ENCODE measurements around the gene PLA2G6. TPM values are rescaled to one million over a fixed set of nuclear protein-coding genes. Genes with fewer than 3 reads are reported as not detected.
A peak's percentile ranks its signal among the peaks of the same experiment; 100 is the strongest.

PLA2G6 gene
- total and polyA plus RNA-seq, 9 of the 15 experiments (the other 6 are each of a cell fraction or from before 2014, with no cell fraction given) = 0.11 to 12.2 (median 9.7) TPM

GRCh38 chr22:38181453-38182200 lies at the start of gene PLA2G6 (continued):
- TF ChIP-seq TOE1 (IDR thresholded peaks at IDR 0.05; ENCODE audit: borderline replicate concordance) = no peak; the same call in 1 of the 2 replicates
- no peak for TF ChIP-seq TOE1 (CRISPR knock-in tag; IDR thresholded peaks at IDR 0.05; ENCODE audit: borderline replicate concordance, low read depth)
- TF ChIP-seq ELF2 (CRISPR knock-in tag; IDR thresholded peaks at IDR 0.05) = no peak
- no peak for TF ChIP-seq HEY1 (CRISPR knock-in tag; IDR thresholded peaks at IDR 0.05; ENCODE audit: borderline replicate concordance)
- TF ChIP-seq MLX (CRISPR knock-in tag; conservative IDR thresholded peaks at IDR 0.05) = no peak
- no peak for TF ChIP-seq FOXK1 (CRISPR knock-in tag; IDR thresholded peaks at IDR 0.05; ENCODE audit: borderline replicate concordance)
- no peak for TF ChIP-seq PPARD (CRISPR knock-in tag; IDR thresholded peaks at IDR 0.05)
- peak; percentile 96 for TF ChIP-seq ELF1 (tag; IDR thresholded peaks at IDR 0.05)
- TF ChIP-seq ZBTB7A (IDR thresholded peaks at IDR 0.05; ENCODE audit: borderline replicate concordance, control insufficient read depth, low read depth, low read length) = peak; percentile 88
- peak in 1 of 2 experiments; percentile 33; a peak in 2 of 4 replicates for TF ChIP-seq ZNF639 (CRISPR knock-in tag; conservative IDR thresholded peaks at IDR 0.05 in 1 of 2, IDR thresholded peaks at IDR 0.05 in 1 of 2)
- TF ChIP-seq DIDO1 (tag; IDR thresholded peaks at IDR 0.05; ENCODE audit: low read depth) = no peak
- TF ChIP-seq CCNT2 (IDR thresholded peaks at IDR 0.05; ENCODE audit: borderline replicate concordance, extremely low read depth, insufficient read length, low read depth, low read length) = no peak
- peak; percentile 3 for TF ChIP-seq TBP (optimal IDR thresholded peaks at IDR 0.05; ENCODE audit: low read depth, low read length)
- TF ChIP-seq LEF1 (IDR thresholded peaks at IDR 0.05) = no peak
- TF ChIP-seq ZFP91 (CRISPR knock-in tag; IDR thresholded peaks at IDR 0.05) = no peak
- no peak for TF ChIP-seq ZFP36 (IDR thresholded peaks at IDR 0.05; ENCODE audit: low read depth, low read length, partially characterized antibody)
- TF ChIP-seq THAP7 (CRISPR knock-in tag; IDR thresholded peaks at IDR 0.05) = no peak
- TF ChIP-seq NBN (IDR thresholded peaks at IDR 0.05; ENCODE audit: low read depth) = no peak
- TF ChIP-seq PBX2 (CRISPR knock-in tag; IDR thresholded peaks at IDR 0.05; ENCODE audit: low read depth) = no peak
- no peak for TF ChIP-seq PBX2 (tag; conservative IDR thresholded peaks at IDR 0.05; ENCODE audit: low read depth)

Measured in K562 (cell line).